ENCODE measurements around the gene PTPRO.

DNA sequence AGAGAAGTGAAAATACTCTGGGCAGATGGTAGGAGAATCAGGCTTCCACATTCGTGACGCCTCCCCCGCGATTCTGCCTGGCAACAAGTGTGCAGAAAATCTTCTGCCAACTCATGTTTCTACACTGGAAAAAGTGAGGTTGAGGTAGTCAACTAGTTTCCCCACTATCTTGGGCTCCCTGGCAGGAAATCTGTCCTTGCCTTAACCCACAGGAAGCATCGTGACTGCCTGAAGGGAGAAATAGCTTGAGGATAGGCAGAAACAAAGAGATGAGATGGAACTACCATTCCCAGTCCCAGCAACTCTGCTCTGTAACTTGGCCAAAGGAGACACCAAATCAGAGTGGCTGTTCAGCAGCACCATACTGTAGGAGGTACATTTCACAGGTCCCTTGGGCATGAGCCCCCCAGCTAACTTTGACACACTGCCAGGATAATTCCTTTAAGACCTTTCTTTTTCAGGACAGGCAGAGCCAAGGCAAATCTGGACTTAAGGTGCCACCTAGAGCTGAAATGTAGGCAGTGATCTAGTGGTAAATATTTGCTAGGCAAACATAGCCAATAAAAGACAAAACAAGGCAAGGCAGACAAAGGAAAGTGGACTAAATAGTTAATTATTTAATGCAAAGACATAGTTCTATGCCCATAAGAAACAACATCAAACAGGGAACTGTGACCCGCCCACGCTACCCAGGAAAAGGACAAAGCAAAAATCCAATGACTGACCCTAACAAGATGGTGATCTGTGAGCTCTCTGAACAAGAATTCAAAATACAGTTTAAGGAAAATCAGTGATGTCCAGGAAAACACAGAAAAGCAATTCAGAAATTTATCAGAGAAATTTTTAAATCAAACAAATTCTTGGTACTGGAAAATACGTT is 205.1 kb downstream of the PTPRO start:
- TF ChIP-seq, protein P1, sequence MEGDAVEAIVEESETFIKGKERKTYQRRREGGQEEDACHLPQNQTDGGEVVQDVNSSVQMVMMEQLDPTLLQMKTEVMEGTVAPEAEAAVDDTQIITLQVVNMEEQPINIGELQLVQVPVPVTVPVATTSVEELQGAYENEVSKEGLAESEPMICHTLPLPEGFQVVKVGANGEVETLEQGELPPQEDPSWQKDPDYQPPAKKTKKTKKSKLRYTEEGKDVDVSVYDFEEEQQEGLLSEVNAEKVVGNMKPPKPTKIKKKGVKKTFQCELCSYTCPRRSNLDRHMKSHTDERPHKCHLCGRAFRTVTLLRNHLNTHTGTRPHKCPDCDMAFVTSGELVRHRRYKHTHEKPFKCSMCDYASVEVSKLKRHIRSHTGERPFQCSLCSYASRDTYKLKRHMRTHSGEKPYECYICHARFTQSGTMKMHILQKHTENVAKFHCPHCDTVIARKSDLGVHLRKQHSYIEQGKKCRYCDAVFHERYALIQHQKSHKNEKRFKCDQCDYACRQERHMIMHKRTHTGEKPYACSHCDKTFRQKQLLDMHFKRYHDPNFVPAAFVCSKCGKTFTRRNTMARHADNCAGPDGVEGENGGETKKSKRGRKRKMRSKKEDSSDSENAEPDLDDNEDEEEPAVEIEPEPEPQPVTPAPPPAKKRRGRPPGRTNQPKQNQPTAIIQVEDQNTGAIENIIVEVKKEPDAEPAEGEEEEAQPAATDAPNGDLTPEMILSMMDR (conservative IDR thresholded peaks at IDR 0.05; ENCODE audit: low read depth, low read length) = peak; percentile 72
- no peak for TF ChIP-seq EZH2 (IDR thresholded peaks at IDR 0.05; ENCODE audit: low read length, unreplicated experiment)
- TF ChIP-seq EZH2phosphoT487 (IDR thresholded peaks at IDR 0.05; ENCODE audit: borderline replicate concordance, low read length) = no peak
